IPS-20b (cell line): Measurements from ENCODE around the gene RSPO1.

ENCODE experiments used
- H3K27ac ChIP-seq: one replicate; pipeline ENCODE4 v1.5.1; 2013; ENCODE audit warnings: low read length
- H3K27me3 ChIP-seq: 2 replicates; pipeline ENCODE4 v1.6.1; 2013; ENCODE audit warnings: mild to moderate bottlenecking, low read length, inconsistent platforms; ENCODE audit not compliant: insufficient read depth
- H3K36me3 ChIP-seq: 2 replicates; pipeline ENCODE4 v1.6.1; 2013; ENCODE audit warnings: low read depth, mild to moderate bottlenecking, inconsistent platforms, low read length, moderate library complexity; ENCODE audit not compliant: insufficient read depth
- H3K4me1 ChIP-seq: 2 replicates; pipeline ENCODE4 v1.6.1; 2013; ENCODE audit warnings: mild to moderate bottlenecking, control low read depth, inconsistent platforms, low read length, moderate library complexity; ENCODE audit not compliant: insufficient read depth
- H3K4me3 ChIP-seq: 2 replicates; pipeline ENCODE4 v1.5.1; 2013; ENCODE audit warnings: mild to moderate bottlenecking, low read length, inconsistent platforms
- H3K9ac ChIP-seq: 2 replicates; pipeline ENCODE4 v1.6.1; 2013; ENCODE audit warnings: low read depth, mild to moderate bottlenecking, inconsistent platforms, low read length, moderate library complexity
- H3K9me3 ChIP-seq: 2 replicates; pipeline ENCODE4 v1.6.1; 2013; ENCODE audit warnings: mild to moderate bottlenecking, low read depth, low read length, inconsistent platforms; ENCODE audit not compliant: insufficient read depth

RSPO1 gene

DNA sequence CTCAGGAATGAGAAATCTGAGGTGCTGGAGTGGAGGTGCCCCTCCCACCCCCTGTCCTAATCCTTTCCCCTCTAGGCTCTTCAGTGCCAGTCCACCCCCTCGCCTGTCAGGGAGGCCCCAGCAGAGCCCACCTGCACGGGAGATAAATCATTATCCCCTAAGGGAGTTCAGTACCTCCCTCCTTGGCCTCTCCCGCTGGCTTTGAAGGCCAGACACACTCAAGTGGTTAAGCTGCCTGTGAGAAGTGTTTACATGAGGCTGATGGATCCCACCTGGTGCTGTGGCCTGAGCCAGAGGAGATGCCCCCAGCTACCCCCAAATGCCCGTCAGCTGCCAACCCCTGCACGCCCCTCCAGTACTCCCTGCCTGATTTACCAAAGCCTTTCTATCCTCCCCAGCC is 3.7 kb downstream of the RSPO1 start:
- no peaks in the 10 kb centered on the region for H3K36me3 ChIP-seq
- no peak overlapping the region for H3K27ac ChIP-seq
- H3K4me1 ChIP-seq, result peaks cover 8% of the 10 kb centered on the region; the same call in 1 of the 2 replicates
- no peak overlapping the region for H3K9ac ChIP-seq
- peaks cover 98% of the 10 kb centered on the region for H3K27me3 ChIP-seq
- no peaks in the 10 kb centered on the region for H3K9me3 ChIP-seq
- H3K4me3 ChIP-seq, result no peak overlapping the region

DNA sequence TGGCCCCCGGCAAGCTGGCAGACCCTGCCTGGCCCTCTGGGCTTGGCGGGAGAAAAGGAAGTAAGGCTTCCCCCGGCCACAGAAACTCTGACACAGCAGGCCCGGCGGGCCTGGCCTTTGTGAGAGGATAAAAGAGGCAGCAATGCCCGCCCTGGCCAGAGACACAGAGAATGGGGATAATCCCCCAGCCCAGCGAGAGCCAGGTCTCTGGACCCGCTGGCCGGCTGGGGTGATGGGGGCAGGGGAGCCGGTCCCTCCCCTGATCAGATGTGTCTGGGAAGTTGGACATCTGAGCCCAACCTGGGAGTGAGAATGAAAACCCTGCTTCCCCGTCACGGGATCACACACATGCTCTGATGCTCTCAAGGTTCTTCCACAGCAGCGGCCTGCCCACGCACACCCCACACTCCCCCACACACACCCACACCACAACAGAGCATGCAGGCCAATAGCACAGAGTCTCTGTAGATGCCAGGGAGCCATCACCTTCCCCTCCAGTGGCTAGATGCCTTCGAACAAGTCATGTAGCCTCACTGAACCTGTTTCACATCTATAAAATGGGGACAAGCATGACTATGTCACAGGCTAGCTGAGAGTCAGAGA is 4.2 kb downstream of the RSPO1 start:
- no peak overlapping the region for H3K27ac ChIP-seq
- H3K9ac ChIP-seq, result no peak overlapping the region
- no peaks in the 10 kb centered on the region for H3K36me3 ChIP-seq
- no peaks in the 10 kb centered on the region for H3K9me3 ChIP-seq
- H3K27me3 ChIP-seq, result peaks cover 96% of the 10 kb centered on the region
- H3K4me3 ChIP-seq, result no peak overlapping the region
- peaks cover 8% of the 10 kb centered on the region; the same call in 1 of the 2 replicates for H3K4me1 ChIP-seq

DNA sequence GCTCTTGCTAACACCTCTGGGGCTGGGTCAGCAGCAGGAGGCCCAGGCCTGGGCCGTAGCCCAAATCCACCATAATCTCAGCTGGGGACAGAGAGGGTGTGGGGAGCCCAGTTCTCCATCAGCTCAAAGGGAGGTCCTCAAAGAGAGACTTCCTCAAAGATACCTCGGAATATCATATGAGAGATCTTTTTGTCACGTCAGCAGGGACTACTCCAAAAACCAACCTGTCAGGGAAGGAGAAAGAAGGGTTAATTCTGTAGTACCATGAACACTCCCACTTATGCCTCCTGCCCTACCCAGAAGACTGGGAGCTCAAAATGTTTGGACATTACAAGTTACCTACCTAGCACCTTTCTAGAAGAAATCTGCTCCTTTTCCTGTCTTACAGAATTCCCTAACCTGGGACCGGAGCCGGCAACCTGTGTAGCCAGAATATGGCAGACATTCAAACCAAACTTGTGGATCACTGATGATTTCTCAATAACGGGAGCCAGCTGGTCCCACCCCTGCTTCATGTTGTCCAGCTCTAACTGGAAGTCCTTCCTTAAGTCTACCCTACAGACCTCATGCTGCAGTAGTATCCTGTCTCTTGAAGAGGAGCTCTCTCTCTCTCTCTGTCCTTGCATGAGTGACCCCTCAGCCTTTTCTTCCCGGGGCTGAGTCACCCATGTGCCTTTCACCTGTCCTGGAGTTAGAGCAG is 4.8 kb downstream of the RSPO1 start:
- H3K4me3 ChIP-seq, result no peak overlapping the region
- H3K9ac ChIP-seq, result no peak overlapping the region
- no peaks in the 10 kb centered on the region for H3K9me3 ChIP-seq
- H3K27me3 ChIP-seq, result peaks cover 93% of the 10 kb centered on the region
- H3K27ac ChIP-seq, result no peak overlapping the region
- H3K36me3 ChIP-seq, result no peaks in the 10 kb centered on the region
- H3K4me1 ChIP-seq, result peaks cover 8% of the 10 kb centered on the region; the same call in 1 of the 2 replicates

DNA sequence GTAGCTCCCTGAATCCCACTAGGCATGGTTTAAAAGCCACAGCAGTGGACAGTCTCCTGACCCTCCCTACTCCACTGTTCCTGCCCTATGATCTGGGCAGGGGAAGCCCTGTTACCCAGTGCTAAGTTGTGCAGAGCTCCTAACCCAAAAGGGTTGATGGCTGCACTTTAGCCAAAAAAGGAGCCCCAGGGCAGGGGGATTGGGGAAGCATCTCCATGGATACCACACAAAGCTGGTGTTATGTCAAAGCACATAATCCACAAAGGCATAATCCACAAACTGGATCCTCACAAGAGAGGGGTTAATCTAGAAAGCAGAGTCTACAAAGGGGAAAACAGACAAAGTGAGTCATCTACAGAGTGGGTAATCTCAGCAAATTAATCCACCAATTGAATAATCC is 5.7 kb downstream of the RSPO1 start:
- Histone ChIP-seq H3K4me1 (peaks cover 8% of the 10 kb centered on the region; the same call in 1 of the 2 replicates), H3K27me3 (peaks cover 91% of the 10 kb centered on the region), H3K9ac (no peak overlapping the region)

DNA sequence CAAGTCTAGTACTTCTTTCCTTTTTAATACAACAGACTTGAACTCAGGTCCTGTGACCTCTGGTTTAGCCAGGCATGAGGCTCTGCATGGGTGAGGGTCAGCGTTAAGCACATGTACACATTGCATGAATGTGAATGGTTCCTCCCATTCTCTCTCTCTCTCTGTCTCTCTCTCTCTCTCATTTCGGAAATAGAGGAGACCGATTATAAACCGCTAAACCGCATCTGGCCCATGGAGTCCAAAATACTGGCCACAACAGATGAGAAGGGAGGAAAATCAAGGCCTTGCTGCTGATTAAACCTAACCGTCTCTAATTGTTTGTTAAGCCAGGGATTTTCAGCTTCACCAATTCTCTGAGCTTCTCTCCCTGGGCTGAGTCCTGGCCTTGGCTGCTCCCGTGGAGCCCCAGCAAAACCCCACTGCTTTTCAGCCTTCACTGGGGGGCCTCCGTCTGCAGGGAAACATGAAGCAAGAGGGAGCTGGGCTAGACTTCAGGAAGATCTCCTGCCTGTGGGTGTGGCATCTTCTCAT is 6.6 kb downstream of the RSPO1 start:
- H3K4me3 ChIP-seq, result no peak overlapping the region
- H3K36me3 ChIP-seq, result no peaks in the 10 kb centered on the region
- no peak overlapping the region for H3K27ac ChIP-seq
- no peaks in the 10 kb centered on the region for H3K9me3 ChIP-seq
- no peak overlapping the region for H3K9ac ChIP-seq
- H3K27me3 ChIP-seq, result peaks cover 87% of the 10 kb centered on the region
- peaks cover 5% of the 10 kb centered on the region; the same call in 1 of the 2 replicates for H3K4me1 ChIP-seq

More for the DNA sequence above, 5.7 kb downstream of the RSPO1 start:
- H3K36me3 ChIP-seq, result no peaks in the 10 kb centered on the region
- no peak overlapping the region for H3K27ac ChIP-seq
- no peaks in the 10 kb centered on the region for H3K9me3 ChIP-seq
- H3K4me3 ChIP-seq, result no peak overlapping the region

DNA sequence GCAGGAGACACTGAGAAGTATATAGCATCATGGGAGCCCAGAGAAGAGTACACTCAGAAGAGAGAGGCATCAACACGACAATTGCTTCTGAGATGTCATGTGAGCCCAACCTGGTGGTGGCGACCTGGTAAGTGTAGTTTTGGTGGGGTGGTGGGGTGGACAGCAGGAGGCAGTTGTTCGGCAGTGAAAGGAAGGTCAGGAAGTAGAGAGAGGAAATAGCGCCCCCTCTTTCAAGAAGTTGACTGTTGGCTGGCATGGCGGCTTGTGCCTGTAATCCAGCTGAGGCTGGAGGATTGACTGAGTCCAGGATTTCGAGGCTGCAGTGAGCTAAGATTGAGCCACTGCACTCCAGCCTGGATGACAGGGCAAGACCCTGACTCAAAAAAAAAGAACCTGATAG is 12.6 kb downstream of the RSPO1 start:
- H3K4me3 ChIP-seq, result no peak overlapping the region
- H3K9me3 ChIP-seq, result no peaks in the 10 kb centered on the region
- H3K27me3 ChIP-seq, result peaks cover 66% of the 10 kb centered on the region
- no peaks in the 10 kb centered on the region for H3K36me3 ChIP-seq
- no peak overlapping the region for H3K27ac ChIP-seq
- H3K4me1 ChIP-seq, result no peaks in the 10 kb centered on the region
- no peak overlapping the region for H3K9ac ChIP-seq

DNA sequence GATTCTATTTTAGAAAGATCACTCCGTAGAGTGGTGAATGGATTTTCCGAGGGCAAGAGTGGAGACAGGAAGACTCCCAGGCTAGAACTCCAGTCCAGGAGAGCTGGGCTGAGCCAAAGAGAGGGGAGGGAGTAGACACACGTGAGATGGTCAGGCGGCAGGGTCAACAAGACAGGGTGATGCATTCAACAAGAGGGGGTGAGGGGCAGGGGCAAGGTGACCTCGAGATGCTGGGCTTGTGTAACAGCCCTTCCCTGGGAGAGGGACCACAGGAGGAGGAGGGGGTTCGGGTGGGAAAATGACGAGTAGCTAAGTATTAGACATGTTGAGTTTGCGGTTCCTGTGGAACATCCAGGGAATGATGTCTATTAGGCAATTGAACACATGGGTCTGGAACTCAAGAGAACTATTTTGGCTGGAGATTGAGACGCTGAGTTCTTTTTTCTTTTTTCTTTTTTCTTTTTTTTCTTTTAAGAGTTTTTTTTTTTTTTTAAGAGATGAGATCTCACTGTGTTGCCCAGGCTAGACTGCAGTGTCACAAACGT is 13.3 kb downstream of the RSPO1 start:
- Histone ChIP-seq H3K9ac (no peak overlapping the region), H3K36me3 (no peaks in the 10 kb centered on the region), H3K27me3 (peaks cover 66% of the 10 kb centered on the region), H3K27ac (no peak overlapping the region), H3K4me1 (no peaks in the 10 kb centered on the region), H3K4me3 (no peak overlapping the region), H3K9me3 (no peaks in the 10 kb centered on the region)

DNA sequence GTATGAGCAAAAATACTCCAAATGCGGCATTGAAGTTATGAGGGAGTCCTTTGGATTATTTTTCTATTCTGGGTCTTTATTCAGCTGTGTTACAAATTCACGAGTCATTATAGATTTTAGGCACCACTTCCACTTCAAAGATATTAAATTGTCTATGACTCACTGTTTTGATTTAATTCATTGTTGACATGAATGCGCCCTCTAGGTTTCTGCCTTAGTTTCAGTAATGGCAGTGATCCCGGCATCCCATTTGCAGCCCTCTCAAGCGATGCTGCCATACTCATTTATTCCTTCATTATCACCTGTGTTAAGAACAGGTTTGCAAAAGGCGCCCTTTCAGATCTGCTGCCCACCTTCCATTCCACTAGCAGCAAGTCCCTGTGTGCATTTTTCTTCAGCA is 14.0 kb downstream of the RSPO1 start:
- Histone ChIP-seq H3K9ac (no peak overlapping the region), H3K4me3 (no peak overlapping the region), H3K36me3 (no peaks in the 10 kb centered on the region), H3K27ac (no peak overlapping the region), H3K4me1 (no peaks in the 10 kb centered on the region), H3K9me3 (no peaks in the 10 kb centered on the region), H3K27me3 (peaks cover 66% of the 10 kb centered on the region)

DNA sequence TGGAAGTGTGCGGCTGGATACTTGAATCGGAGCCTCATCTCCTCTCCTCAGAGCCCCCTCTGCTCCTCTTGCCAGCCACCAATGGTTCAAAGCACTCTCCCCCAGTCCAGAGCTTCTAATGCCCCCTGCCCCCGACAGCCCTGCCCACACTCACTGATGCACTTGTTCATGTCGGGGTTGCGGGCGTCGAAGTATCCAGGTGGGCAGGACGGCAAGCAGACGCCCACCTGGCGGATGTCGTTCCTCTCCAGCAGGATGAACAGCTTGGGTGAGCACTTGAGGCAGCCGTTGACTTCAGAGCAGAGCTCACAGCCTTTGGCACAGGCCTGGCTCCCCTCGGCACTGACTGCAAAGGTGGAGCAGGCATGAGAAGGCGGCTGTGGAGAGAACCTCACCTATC is 18.4 kb downstream of the RSPO1 start:
- H3K9me3 ChIP-seq, result no peaks in the 10 kb centered on the region
- H3K9ac ChIP-seq, result no peak overlapping the region
- H3K4me3 ChIP-seq, result no peak overlapping the region
- H3K27ac ChIP-seq, result no peak overlapping the region
- peaks cover 60% of the 10 kb centered on the region for H3K27me3 ChIP-seq
- H3K4me1 ChIP-seq, result no peaks in the 10 kb centered on the region
- no peaks in the 10 kb centered on the region for H3K36me3 ChIP-seq

DNA sequence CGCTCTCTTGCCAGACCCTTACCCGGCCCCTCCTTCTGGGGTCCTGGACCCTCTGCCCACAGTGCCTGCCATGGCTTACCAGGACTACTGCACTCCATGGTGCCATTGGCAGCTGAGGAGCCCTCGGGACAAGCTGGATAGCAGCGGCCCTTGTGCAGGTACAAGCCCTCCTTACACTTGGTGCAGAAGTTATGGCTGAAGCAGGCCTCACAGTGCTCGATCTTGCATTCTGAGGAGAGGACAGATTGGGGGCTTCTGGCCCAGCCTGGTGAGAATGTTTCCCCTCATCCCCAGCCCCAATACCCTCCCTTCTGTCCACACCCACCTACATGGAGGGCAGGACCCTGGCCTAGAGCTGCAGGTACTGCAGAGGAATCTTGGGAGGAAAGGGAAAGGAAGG is 20.6 kb downstream of the RSPO1 start:
- no peak overlapping the region for H3K9ac ChIP-seq
- H3K4me3 ChIP-seq, result no peak overlapping the region
- H3K27me3 ChIP-seq, result peaks cover 63% of the 10 kb centered on the region
- H3K27ac ChIP-seq, result no peak overlapping the region
- no peaks in the 10 kb centered on the region for H3K36me3 ChIP-seq
- no peaks in the 10 kb centered on the region for H3K9me3 ChIP-seq
- H3K4me1 ChIP-seq, result no peaks in the 10 kb centered on the region

DNA sequence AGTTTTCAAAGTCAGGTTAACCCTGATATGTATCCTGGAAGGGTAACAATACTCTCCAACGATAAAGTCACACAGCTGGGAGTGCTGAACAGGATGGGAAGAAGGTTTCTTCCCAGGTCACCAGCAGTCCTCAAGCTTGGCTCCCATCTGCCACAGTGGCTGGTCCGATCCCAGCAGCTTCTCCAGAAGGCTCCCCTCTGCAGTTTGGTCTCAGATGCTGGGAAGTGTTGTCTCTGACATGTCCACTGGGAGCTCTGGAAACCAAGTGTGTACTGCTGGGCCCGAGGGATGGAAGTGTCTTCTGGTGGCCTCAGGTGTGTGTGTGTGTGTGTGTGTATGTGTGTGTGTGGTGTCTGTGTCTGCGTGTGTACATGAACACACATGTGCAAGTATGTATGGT is 22.5 kb downstream of the RSPO1 start:
- Histone ChIP-seq H3K27ac (no peak overlapping the region), H3K36me3 (no peaks in the 10 kb centered on the region), H3K27me3 (peaks cover 72% of the 10 kb centered on the region), H3K9ac (no peak overlapping the region), H3K4me3 (no peak overlapping the region), H3K4me1 (no peaks in the 10 kb centered on the region), H3K9me3 (no peaks in the 10 kb centered on the region)

DNA sequence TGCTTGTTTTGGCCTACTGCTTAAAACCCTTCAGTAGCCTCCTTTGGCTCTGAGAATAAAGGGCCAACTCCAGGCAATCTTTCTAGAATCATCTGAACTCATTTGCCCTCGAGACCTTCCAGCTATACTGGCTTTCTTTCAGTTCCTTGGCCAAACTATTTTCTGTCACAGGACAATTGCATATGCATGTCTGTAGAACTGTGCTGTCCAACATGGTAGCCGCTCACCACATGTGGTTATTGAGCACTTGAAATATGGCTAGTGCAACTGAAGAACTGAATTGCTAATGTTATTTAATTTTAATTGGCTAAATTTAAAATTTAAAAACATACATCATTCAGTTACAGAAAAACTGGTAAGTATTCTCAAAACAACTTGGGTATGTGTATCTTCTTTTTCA is 24.7 kb downstream of the RSPO1 start:
- Histone ChIP-seq H3K27ac (no peak overlapping the region), H3K36me3 (no peaks in the 10 kb centered on the region), H3K27me3 (peaks cover 60% of the 10 kb centered on the region), H3K4me3 (no peak overlapping the region), H3K9ac (no peak overlapping the region), H3K4me1 (no peaks in the 10 kb centered on the region), H3K9me3 (no peaks in the 10 kb centered on the region)
